Trophoblast cell (in vitro differentiated cells and primary cell): Measurements from ENCODE around the gene STON2.

Experiments used
- DNase-seq, 2 donors: peaks; one replicate each; pipeline ENCODE4 v3.0.0-alpha.2; 2016
- H2AFZ ChIP-seq: 2 replicates; pipeline ENCODE4 v1.6.1; 2013; ENCODE audit warnings: low read length, moderate library complexity, mild to moderate bottlenecking; ENCODE audit not compliant: insufficient read depth, poor library complexity
- H2AK5ac ChIP-seq: 2 replicates; pipeline ENCODE4 v1.6.1; 2013; ENCODE audit warnings: mild to moderate bottlenecking, low read length
- H2BK120ac ChIP-seq: 2 replicates; pipeline ENCODE4 v1.6.1; 2013; ENCODE audit warnings: low read length, mild to moderate bottlenecking, moderate library complexity; ENCODE audit not compliant: insufficient read depth, poor library complexity
- H2BK12ac ChIP-seq: 2 replicates; pipeline ENCODE4 v1.6.1; 2013; ENCODE audit warnings: mild to moderate bottlenecking, low read length, moderate library complexity
- H2BK5ac ChIP-seq: 2 replicates; pipeline ENCODE4 v1.6.1; 2013; ENCODE audit warnings: low read length, low read depth, moderate library complexity, mild to moderate bottlenecking; ENCODE audit not compliant: poor library complexity
- H3K14ac ChIP-seq: 2 replicates; pipeline ENCODE4 v1.6.1; 2013; ENCODE audit warnings: mild to moderate bottlenecking, low read length
- H3K18ac ChIP-seq: 2 replicates; pipeline ENCODE4 v1.6.1; 2013; ENCODE audit warnings: mild to moderate bottlenecking, low read length
- H3K23ac ChIP-seq: 2 replicates; pipeline ENCODE4 v1.6.1; 2013; ENCODE audit warnings: low read length
- H3K27ac ChIP-seq: 2 replicates; pipeline ENCODE4 v1.5.1; 2013; ENCODE audit warnings: low read depth, mild to moderate bottlenecking, inconsistent platforms, low read length, moderate library complexity
- H3K27me3 ChIP-seq: 2 replicates; pipeline ENCODE4 v1.6.1; 2013; ENCODE audit warnings: inconsistent platforms, mild to moderate bottlenecking, low read length, moderate library complexity; ENCODE audit not compliant: insufficient read depth
- H3K36me3 ChIP-seq, 2 experiments: 1 replicate in 1 of 2; 2 replicates in 1 of 2; pipeline ENCODE4 v1.6.1; 2013; ENCODE audit warnings: low read length in 2 of 2, mild to moderate bottlenecking in 2 of 2, moderate library complexity in 1 of 2; ENCODE audit not compliant: insufficient read depth in 2 of 2, control insufficient read depth in 1 of 2
- H3K4ac ChIP-seq: 2 replicates; pipeline ENCODE4 v1.6.1; 2013; ENCODE audit warnings: low read depth, mild to moderate bottlenecking, low read length, moderate library complexity
- H3K4me1 ChIP-seq, 2 experiments: 1 replicate in 1 of 2; 2 replicates in 1 of 2; pipeline ENCODE4 v1.6.1; 2013; ENCODE audit warnings: low read length in 2 of 2, mild to moderate bottlenecking in 2 of 2, moderate library complexity in 1 of 2; ENCODE audit not compliant: insufficient read depth in 2 of 2, control insufficient read depth in 1 of 2
- H3K4me2 ChIP-seq: 2 replicates; pipeline ENCODE4 v1.6.1; 2013; ENCODE audit warnings: inconsistent platforms, mild to moderate bottlenecking, low read length, moderate library complexity
- H3K4me3 ChIP-seq: 2 replicates; pipeline ENCODE4 v1.5.1; 2013; ENCODE audit warnings: mild to moderate bottlenecking, low read depth, low read length, inconsistent platforms
- H3K79me1 ChIP-seq: one replicate; pipeline ENCODE4 v1.6.1; 2013; ENCODE audit warnings: low read length
- H3K79me2 ChIP-seq: 2 replicates; pipeline ENCODE4 v1.6.1; 2013; ENCODE audit warnings: low read length, mild to moderate bottlenecking; ENCODE audit not compliant: control insufficient read depth, insufficient read depth, poor library complexity
- H3K9ac ChIP-seq: 2 replicates; pipeline ENCODE4 v1.6.1; 2013; ENCODE audit warnings: mild to moderate bottlenecking, low read length
- H3K9me3 ChIP-seq: 2 replicates; pipeline ENCODE4 v1.6.1; 2013; ENCODE audit warnings: low read depth, mild to moderate bottlenecking, control low read depth, inconsistent platforms, low read length; ENCODE audit not compliant: insufficient read depth
- H4K12ac ChIP-seq: 2 replicates; pipeline ENCODE4 v1.6.1; 2013; ENCODE audit warnings: low read depth, mild to moderate bottlenecking, low read length, moderate library complexity
- H4K8ac ChIP-seq: 2 replicates; pipeline ENCODE4 v1.6.1; 2013; ENCODE audit warnings: low read depth, mild to moderate bottlenecking, low read length, moderate library complexity
- H4K91ac ChIP-seq: one replicate; pipeline ENCODE4 v1.6.1; 2013; ENCODE audit warnings: low read depth, mild to moderate bottlenecking, low read length, moderate library complexity
- WGBS: extraction: QIAGEN DNeasy Blood & Tissue Kit; methylation state at CpG from one replicate; pipeline ENCODE4 v1.1.7; 2013; ENCODE audit warnings: missing lambda C conversion rate; ENCODE audit not compliant: insufficient read length, insufficient coverage; ENCODE audit errors: extremely low coverage; 5-methylcytosine and 5-hydroxymethylcytosine counted together

STON2 gene

GRCh38 chr14:81412779-81413178, 12.7 kb upstream of the STON2 start:
- peaks cover 2 to 3% of the 10 kb centered on the region in 2 experiments for H3K4me1 ChIP-seq
- no peaks in the 10 kb centered on the region for H3K27me3 ChIP-seq
- H2BK120ac ChIP-seq, result no peak overlapping the region
- no peak overlapping the region for H3K4ac ChIP-seq
- H3K18ac ChIP-seq, result no peak overlapping the region
- peaks cover 0 to 2% of the 10 kb centered on the region in 2 experiments for H3K36me3 ChIP-seq
- no peak overlapping the region for H3K9ac ChIP-seq
- no peak overlapping the region for H3K4me3 ChIP-seq
- H3K27ac ChIP-seq, result no peak overlapping the region
- H4K8ac ChIP-seq, result no peak overlapping the region
- H3K14ac ChIP-seq, result no peak overlapping the region
- H3K23ac ChIP-seq, result no peak overlapping the region
- H2BK5ac ChIP-seq, result no peak overlapping the region
- no peak overlapping the region for H2BK12ac ChIP-seq
- peaks cover 2% of the 10 kb centered on the region for H3K79me2 ChIP-seq
- H4K91ac ChIP-seq, result no peak overlapping the region
- H4K12ac ChIP-seq, result no peak overlapping the region
- no peak for DNase-seq
- peaks cover 4% of the 10 kb centered on the region for H3K9me3 ChIP-seq
- H2AFZ ChIP-seq, result no peak overlapping the region
- H3K4me2 ChIP-seq, result no peak overlapping the region
- no peaks in the 10 kb centered on the region for H3K79me1 ChIP-seq
- no peak overlapping the region for H2AK5ac ChIP-seq
- no CpG with 5 or more reads among the region's 19 CpGs for WGBS

- Histone ChIP-seq H3K23ac (no peak overlapping the region), H3K9ac (no peak overlapping the region), H3K14ac (no peak overlapping the region), H4K12ac (no peak overlapping the region), H3K36me3 (no peaks in the 10 kb centered on the region), H2BK5ac (no peak overlapping the region), H3K4ac (no peak overlapping the region), H3K27ac (no peak overlapping the region), H3K27me3 (no peaks in the 10 kb centered on the region), H4K91ac (no peak overlapping the region), H3K9me3 (no peaks in the 10 kb centered on the region), H3K79me1 (no peaks in the 10 kb centered on the region), H2BK12ac (no peak overlapping the region), H3K4me1 (peaks cover 0 to 2% of the 10 kb centered on the region in 2 experiments), H3K18ac (no peak overlapping the region), H3K4me3 (no peak overlapping the region), H4K8ac (no peak overlapping the region), H2AK5ac (no peak overlapping the region), H2BK120ac (no peak overlapping the region), H2AFZ (no peak overlapping the region), H3K79me2 (no peaks in the 10 kb centered on the region), H3K4me2 (no peak overlapping the region)
- WGBS, result no CpG with 5 or more reads among the region's 1 CpG
- peak; percentile 82 to 93 for DNase-seq
Observed at GRCh38 chr14:81408595-81408994, 8.5 kb upstream of the STON2 start.

- Histone ChIP-seq H3K79me2 (no peaks in the 10 kb centered on the region), H3K4me1 (peaks cover 7 to 8% of the 10 kb centered on the region in 2 experiments), H3K23ac (no peak overlapping the region), H3K79me1 (peaks cover under 1% of the 10 kb centered on the region), H4K8ac (no peak overlapping the region), H3K4me3 (no peak overlapping the region), H2BK5ac (no peak overlapping the region), H3K27me3 (no peaks in the 10 kb centered on the region), H3K9me3 (no peaks in the 10 kb centered on the region), H3K4ac (no peak overlapping the region), H4K12ac (no peak overlapping the region), H3K27ac (no peak overlapping the region), H3K36me3 (no peaks in the 10 kb centered on the region), H3K9ac (no peak overlapping the region), H3K4me2 (no peak overlapping the region), H3K18ac (no peak overlapping the region), H2AK5ac (no peak overlapping the region), H2AFZ (no peak overlapping the region), H2BK120ac (no peak overlapping the region), H4K91ac (no peak overlapping the region), H2BK12ac (no peak overlapping the region), H3K14ac (no peak overlapping the region)
- WGBS, result no CpG with 5 or more reads among the region's 4 CpGs
- DNase-seq, result no peak
Observed at GRCh38 chr14:81406863-81407262, 6.7 kb upstream of the STON2 start.

- no peak overlapping the region for H4K12ac ChIP-seq
- H3K4me1 ChIP-seq, result peaks cover 17 to 22% of the 10 kb centered on the region in 2 experiments
- no peak overlapping the region for H2BK12ac ChIP-seq
- peak overlapping the region; percentile 88 for H3K27ac ChIP-seq
- no peak overlapping the region for H4K91ac ChIP-seq
- H2BK120ac ChIP-seq, result peak overlapping the region; percentile 35
- H3K4ac ChIP-seq, result no peak overlapping the region
- DNase-seq, result peak in 1 of 2 donors; percentile 13
- H3K36me3 ChIP-seq, result peaks cover 2% of the 10 kb centered on the region in 2 experiments
- no peak overlapping the region for H2BK5ac ChIP-seq
- no peak overlapping the region for H2AFZ ChIP-seq
- peaks cover 12% of the 10 kb centered on the region for H3K79me1 ChIP-seq
- no CpG with 5 or more reads among the region's 2 CpGs for WGBS
- H3K4me2 ChIP-seq, result no peak overlapping the region
- H3K79me2 ChIP-seq, result peaks cover 2% of the 10 kb centered on the region
- no peak overlapping the region for H3K18ac ChIP-seq
- no peak overlapping the region for H2AK5ac ChIP-seq
- no peaks in the 10 kb centered on the region for H3K9me3 ChIP-seq
- no peak overlapping the region for H3K14ac ChIP-seq
- H3K23ac ChIP-seq, result no peak overlapping the region
- no peak overlapping the region for H4K8ac ChIP-seq
- no peaks in the 10 kb centered on the region for H3K27me3 ChIP-seq
- no peak overlapping the region for H3K9ac ChIP-seq
- H3K4me3 ChIP-seq, result no peak overlapping the region
Observed at GRCh38 chr14:81402123-81402495, 2.0 kb upstream of the STON2 start.
